ENCODE data around the gene ATP10A. TPM values are rescaled to one million over a fixed set of nuclear protein-coding genes. Genes with fewer than 3 reads are reported as not detected.

ATP10A gene
- total RNA-seq, 1 experiment from 2014 or later, result 0.02 TPM

DNA sequence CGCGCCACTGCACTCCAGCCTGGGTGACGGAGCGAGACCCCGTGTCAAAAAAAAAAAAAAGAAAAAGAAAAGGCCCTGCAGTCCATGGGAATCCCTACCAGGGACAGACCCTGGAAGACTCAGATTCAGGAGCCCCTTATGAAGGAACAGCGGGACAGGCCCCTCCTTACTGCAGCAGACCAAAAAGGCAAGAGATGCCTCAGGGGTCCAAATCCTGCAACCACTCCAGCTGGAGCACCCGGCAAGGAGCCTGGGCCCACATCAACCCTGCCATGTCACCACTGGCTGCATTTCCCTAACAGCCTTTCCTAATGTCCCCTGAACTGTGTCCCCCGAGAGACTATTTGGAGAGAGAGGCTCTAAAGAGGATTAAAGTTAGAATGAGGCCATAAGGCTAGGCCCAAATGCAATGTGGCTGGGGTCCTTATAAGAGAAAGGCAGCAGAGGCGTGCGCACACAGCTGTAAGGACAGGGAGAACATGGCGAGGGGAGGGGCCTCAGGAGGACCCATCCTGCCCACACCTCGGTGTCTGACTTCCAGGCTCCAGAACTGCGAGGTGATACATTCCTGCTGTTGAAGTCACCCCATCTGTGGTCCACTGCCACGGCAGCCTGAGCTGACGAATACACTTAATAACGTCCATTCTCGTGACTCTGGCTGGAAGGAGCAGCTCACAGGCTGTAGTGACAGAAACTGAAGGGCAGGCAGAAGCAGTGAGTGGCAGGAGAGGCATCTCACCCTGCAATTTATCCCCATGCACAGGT is 78.1 kb downstream of the ATP10A start:
- POLR2A ChIA-PET, result no interaction called here
- no peak overlapping the region for H2AFZ ChIP-seq (ENCODE audit: low read depth, low read length, poor library complexity, severe bottlenecking)
- H3K9ac ChIP-seq (ENCODE audit: low read length), result no peak overlapping the region
- DNase-seq (ENCODE audit: low read depth, low spot score) (no peak), ATAC-seq (no peak)
- no peaks in the 10 kb centered on the region for H4K20me1 ChIP-seq (ENCODE audit: insufficient read depth)
- CTCF ChIA-PET, result no interaction called here
- no peak for TF ChIP-seq JUND (IDR thresholded peaks at IDR 0.05)
- no peak for TF ChIP-seq CEBPB (IDR thresholded peaks at IDR 0.05; ENCODE audit: low read depth)
- TF ChIP-seq SIN3A (IDR thresholded peaks at IDR 0.05; ENCODE audit: low read depth), result no peak
- no peak for TF ChIP-seq POLR2A (IDR thresholded peaks at IDR 0.05; ENCODE audit: borderline replicate concordance, extremely low read depth, insufficient read depth, insufficient read length)
- TF ChIP-seq FOSL1 (IDR thresholded peaks at IDR 0.05; ENCODE audit: low read depth), result no peak
- TF ChIP-seq, protein P1, sequence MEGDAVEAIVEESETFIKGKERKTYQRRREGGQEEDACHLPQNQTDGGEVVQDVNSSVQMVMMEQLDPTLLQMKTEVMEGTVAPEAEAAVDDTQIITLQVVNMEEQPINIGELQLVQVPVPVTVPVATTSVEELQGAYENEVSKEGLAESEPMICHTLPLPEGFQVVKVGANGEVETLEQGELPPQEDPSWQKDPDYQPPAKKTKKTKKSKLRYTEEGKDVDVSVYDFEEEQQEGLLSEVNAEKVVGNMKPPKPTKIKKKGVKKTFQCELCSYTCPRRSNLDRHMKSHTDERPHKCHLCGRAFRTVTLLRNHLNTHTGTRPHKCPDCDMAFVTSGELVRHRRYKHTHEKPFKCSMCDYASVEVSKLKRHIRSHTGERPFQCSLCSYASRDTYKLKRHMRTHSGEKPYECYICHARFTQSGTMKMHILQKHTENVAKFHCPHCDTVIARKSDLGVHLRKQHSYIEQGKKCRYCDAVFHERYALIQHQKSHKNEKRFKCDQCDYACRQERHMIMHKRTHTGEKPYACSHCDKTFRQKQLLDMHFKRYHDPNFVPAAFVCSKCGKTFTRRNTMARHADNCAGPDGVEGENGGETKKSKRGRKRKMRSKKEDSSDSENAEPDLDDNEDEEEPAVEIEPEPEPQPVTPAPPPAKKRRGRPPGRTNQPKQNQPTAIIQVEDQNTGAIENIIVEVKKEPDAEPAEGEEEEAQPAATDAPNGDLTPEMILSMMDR (IDR thresholded peaks at IDR 0.05 in 2 of 3, conservative IDR thresholded peaks at IDR 0.05 in 1 of 3; ENCODE audit: borderline replicate concordance in 1 of 3, insufficient read depth in 1 of 3, low read depth in 2 of 3, low read length in 2 of 3), result no peak
- no peak for TF ChIP-seq EZH2phosphoT487 (IDR thresholded peaks at IDR 0.05; ENCODE audit: borderline replicate concordance)
- no peak for TF ChIP-seq SP1 (IDR thresholded peaks at IDR 0.05; ENCODE audit: low read depth)
- TF ChIP-seq EGR1 (IDR thresholded peaks at IDR 0.05; ENCODE audit: low read depth), result no peak
- TF ChIP-seq YY1 (IDR thresholded peaks at IDR 0.05; ENCODE audit: extremely low read depth, insufficient replicate concordance, low read depth, low read length), result no peak
- TF ChIP-seq, protein P2, sequence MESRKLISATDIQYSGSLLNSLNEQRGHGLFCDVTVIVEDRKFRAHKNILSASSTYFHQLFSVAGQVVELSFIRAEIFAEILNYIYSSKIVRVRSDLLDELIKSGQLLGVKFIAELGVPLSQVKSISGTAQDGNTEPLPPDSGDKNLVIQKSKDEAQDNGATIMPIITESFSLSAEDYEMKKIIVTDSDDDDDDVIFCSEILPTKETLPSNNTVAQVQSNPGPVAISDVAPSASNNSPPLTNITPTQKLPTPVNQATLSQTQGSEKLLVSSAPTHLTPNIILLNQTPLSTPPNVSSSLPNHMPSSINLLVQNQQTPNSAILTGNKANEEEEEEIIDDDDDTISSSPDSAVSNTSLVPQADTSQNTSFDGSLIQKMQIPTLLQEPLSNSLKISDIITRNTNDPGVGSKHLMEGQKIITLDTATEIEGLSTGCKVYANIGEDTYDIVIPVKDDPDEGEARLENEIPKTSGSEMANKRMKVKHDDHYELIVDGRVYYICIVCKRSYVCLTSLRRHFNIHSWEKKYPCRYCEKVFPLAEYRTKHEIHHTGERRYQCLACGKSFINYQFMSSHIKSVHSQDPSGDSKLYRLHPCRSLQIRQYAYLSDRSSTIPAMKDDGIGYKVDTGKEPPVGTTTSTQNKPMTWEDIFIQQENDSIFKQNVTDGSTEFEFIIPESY (IDR thresholded peaks at IDR 0.05; ENCODE audit: extremely low read depth, insufficient replicate concordance, low read length), result no peak
- TF ChIP-seq ZNF274 (IDR thresholded peaks at IDR 0.05; ENCODE audit: low read depth, low read length), result no peak
- TF ChIP-seq, protein P3, sequence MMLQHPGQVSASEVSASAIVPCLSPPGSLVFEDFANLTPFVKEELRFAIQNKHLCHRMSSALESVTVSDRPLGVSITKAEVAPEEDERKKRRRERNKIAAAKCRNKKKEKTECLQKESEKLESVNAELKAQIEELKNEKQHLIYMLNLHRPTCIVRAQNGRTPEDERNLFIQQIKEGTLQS (IDR thresholded peaks at IDR 0.05), result no peak
- TF ChIP-seq, protein P4, sequence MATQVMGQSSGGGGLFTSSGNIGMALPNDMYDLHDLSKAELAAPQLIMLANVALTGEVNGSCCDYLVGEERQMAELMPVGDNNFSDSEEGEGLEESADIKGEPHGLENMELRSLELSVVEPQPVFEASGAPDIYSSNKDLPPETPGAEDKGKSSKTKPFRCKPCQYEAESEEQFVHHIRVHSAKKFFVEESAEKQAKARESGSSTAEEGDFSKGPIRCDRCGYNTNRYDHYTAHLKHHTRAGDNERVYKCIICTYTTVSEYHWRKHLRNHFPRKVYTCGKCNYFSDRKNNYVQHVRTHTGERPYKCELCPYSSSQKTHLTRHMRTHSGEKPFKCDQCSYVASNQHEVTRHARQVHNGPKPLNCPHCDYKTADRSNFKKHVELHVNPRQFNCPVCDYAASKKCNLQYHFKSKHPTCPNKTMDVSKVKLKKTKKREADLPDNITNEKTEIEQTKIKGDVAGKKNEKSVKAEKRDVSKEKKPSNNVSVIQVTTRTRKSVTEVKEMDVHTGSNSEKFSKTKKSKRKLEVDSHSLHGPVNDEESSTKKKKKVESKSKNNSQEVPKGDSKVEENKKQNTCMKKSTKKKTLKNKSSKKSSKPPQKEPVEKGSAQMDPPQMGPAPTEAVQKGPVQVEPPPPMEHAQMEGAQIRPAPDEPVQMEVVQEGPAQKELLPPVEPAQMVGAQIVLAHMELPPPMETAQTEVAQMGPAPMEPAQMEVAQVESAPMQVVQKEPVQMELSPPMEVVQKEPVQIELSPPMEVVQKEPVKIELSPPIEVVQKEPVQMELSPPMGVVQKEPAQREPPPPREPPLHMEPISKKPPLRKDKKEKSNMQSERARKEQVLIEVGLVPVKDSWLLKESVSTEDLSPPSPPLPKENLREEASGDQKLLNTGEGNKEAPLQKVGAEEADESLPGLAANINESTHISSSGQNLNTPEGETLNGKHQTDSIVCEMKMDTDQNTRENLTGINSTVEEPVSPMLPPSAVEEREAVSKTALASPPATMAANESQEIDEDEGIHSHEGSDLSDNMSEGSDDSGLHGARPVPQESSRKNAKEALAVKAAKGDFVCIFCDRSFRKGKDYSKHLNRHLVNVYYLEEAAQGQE (IDR thresholded peaks at IDR 0.05; ENCODE audit: low read depth), result no peak
- no peaks in the 10 kb centered on the region for H3K4me1 ChIP-seq (ENCODE audit: control insufficient read depth in 1 of 2, insufficient read depth in 2 of 2, low read length in 2 of 2)
- H3K4me2 ChIP-seq (ENCODE audit: low read length), result no peak overlapping the region
- no peak overlapping the region for H3K4me3 ChIP-seq (replicated peaks in 1 of 2; ENCODE audit: low read depth in 1 of 2, low read length in 2 of 2)
- intact Hi-C loops (cut with micrococcal nuclease), result no loop called here
- H3K27ac ChIP-seq (ENCODE audit: low read depth, low read length), result no peak overlapping the region
- peaks cover 6 to 19% of the 10 kb centered on the region in 2 experiments; a peak in 2 of 4 replicates for H3K9me3 ChIP-seq (ENCODE audit: control insufficient read depth in 1 of 2, insufficient read depth in 1 of 2, low read depth in 1 of 2, low read length in 2 of 2)
- no peaks in the 10 kb centered on the region for H3K9me2 ChIP-seq (ENCODE audit: insufficient read depth)
- RAD21 ChIA-PET (ENCODE audit: low non-redundant PET in 1 of 2, low total read pairs in 2 of 2, uncharacterized antibody in 2 of 2, unreplicated experiment in 2 of 2), result no interaction called here
- H3K79me2 ChIP-seq (ENCODE audit: insufficient read depth, low read length), result no peaks in the 10 kb centered on the region
- no TSS peak for BruUV-seq (replicated peaks)
- no peaks in the 10 kb centered on the region for H3K36me3 ChIP-seq (ENCODE audit: control insufficient read depth in 1 of 2, insufficient read depth in 2 of 2, low read length in 2 of 2)
- no peaks in the 10 kb centered on the region for H3K27me3 ChIP-seq (ENCODE audit: insufficient read depth, low read length)
